T-helper 17 cell (primary cell): ENCODE measurements around the gene SHOC2. TPM values are rescaled to one million over a fixed set of nuclear protein-coding genes. Genes with fewer than 3 reads are reported as not detected.
A peak's percentile ranks its signal among the peaks of the same experiment; 100 is the strongest.

Source experiments
- ATAC-seq: fragments of 150-1000 bp; cut with Tn5 transposase; 2 replicates; pipeline ENCODE4 v1.10.0; 2021; ENCODE audit warnings: mild to moderate bottlenecking, moderate library complexity
- DNase-seq, 3 donors: peaks; one replicate each; pipeline versions ENCODE4 v3.0.0 to v3.0.0-alpha.2; 2020 to 2021
- H3K9me3 ChIP-seq: one replicate; pipeline ENCODE4 v1.7.0; 2013; ENCODE audit warnings: low read length, mild to moderate bottlenecking; ENCODE audit not compliant: control insufficient read depth, poor library complexity, severe bottlenecking
- H3K27ac Mint-ChIP-seq: one replicate; pipeline ENCODE4 v1.8.0; 2022; ENCODE audit warnings: mild to moderate bottlenecking, moderate library complexity, mixed read lengths
- H3K27me3 Mint-ChIP-seq: one replicate; pipeline ENCODE4 v1.8.0; 2022; ENCODE audit warnings: mixed read lengths
- H3K36me3 Mint-ChIP-seq: one replicate; pipeline ENCODE4 v1.8.0; 2022; ENCODE audit warnings: low read depth, mixed read lengths
- H3K4me1 Mint-ChIP-seq: one replicate; pipeline ENCODE4 v1.8.0; 2022; ENCODE audit warnings: mild to moderate bottlenecking, mixed read lengths
- H3K4me3 Mint-ChIP-seq: one replicate; pipeline ENCODE4 v1.8.0; 2022; ENCODE audit warnings: mild to moderate bottlenecking, moderate library complexity, mixed read lengths
- total RNA-seq, 4 donors: library from RNA in 2 of 4; stranded (reverse) in 2 of 4; gene quantifications; one replicate each; pipeline ENCODE4 v1.2.3 and lab custom pipeline; 2022 to 2026

The SHOC2 gene
- total RNA-seq, 2 donors from 2014 or later: 68.0 to 71.1 TPM

GRCh38 chr10:110885932-110886674 lies 33.3 kb upstream of the SHOC2 start:
- DNase-seq: no peak
- H3K4me1 Mint-ChIP-seq: peaks cover 41% of the 10 kb centered on the region
- H3K4me3 Mint-ChIP-seq: peak overlapping the region; percentile 63
- no peaks in the 10 kb centered on the region for H3K9me3 ChIP-seq
- peak overlapping the region; percentile 91 for H3K27ac Mint-ChIP-seq
- H3K36me3 Mint-ChIP-seq: peaks cover 13% of the 10 kb centered on the region
- ATAC-seq: no peak
- H3K27me3 Mint-ChIP-seq: no peaks in the 10 kb centered on the region

DNA sequence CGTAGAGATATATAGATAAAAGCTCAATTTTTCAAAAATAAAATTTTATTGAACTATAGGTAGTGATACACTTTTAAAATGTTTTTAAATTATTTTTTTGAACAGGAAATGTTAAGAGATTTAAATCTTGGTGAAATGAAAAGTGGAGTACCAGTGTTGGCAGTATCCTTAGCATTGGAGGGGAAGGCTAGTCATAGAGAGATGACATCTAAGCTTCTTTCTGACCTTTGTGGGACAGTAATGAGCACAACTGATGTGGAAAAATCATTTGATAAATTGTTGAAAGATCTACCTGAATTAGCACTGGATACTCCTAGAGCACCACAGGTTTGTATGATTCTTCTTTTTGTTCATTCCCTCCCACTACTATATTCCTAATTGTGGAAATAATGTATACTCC lies 31.8 kb upstream of the SHOC2 start:
- Mint-ChIP-seq H3K36me3 (peaks cover 10% of the 10 kb centered on the region), H3K27ac (no peak overlapping the region), H3K4me1 (peaks cover 35% of the 10 kb centered on the region), H3K4me3 (peak overlapping the region; percentile 12), H3K27me3 (no peaks in the 10 kb centered on the region)
- ATAC-seq (no peak), DNase-seq (no peak)
- H3K9me3 ChIP-seq: no peaks in the 10 kb centered on the region

DNA sequence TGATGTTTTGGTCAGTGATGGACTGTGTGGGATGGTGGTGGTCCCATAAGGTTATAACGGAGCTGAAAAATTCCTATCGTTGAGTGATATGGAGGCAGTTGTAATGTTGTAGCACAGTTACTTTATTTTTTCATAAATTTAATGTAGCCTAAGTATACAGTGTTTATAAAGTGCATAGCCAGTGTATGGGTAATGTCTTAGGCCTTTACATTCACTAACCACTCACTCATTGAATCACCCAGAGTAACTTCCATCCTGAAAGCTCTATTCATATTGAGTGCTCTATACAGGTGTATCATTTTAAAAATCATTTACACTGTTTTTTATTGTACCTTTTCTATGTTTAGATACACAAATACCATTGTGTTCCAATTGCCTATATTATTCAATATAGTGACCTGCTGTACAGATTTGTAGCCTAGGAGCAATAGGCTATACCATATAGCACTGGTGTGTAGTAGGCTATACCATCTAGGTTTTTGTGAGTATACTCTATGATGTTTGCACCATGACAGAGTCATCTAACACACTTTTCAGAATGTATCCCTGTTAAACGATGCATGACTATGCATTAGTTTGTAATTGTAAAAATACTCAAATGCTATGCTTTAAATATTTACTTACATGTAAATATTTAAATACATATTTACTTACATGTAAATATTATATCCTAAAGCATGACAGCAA lies 26.7 kb upstream of the SHOC2 start:
- no peaks in the 10 kb centered on the region for H3K27me3 Mint-ChIP-seq
- DNase-seq: no peak
- no peak overlapping the region for H3K4me3 Mint-ChIP-seq
- ATAC-seq: peak; percentile 20
- H3K27ac Mint-ChIP-seq: peak overlapping the region; percentile 62
- peaks cover 33% of the 10 kb centered on the region for H3K4me1 Mint-ChIP-seq
- H3K36me3 Mint-ChIP-seq: peaks cover 6% of the 10 kb centered on the region
- no peaks in the 10 kb centered on the region for H3K9me3 ChIP-seq

DNA sequence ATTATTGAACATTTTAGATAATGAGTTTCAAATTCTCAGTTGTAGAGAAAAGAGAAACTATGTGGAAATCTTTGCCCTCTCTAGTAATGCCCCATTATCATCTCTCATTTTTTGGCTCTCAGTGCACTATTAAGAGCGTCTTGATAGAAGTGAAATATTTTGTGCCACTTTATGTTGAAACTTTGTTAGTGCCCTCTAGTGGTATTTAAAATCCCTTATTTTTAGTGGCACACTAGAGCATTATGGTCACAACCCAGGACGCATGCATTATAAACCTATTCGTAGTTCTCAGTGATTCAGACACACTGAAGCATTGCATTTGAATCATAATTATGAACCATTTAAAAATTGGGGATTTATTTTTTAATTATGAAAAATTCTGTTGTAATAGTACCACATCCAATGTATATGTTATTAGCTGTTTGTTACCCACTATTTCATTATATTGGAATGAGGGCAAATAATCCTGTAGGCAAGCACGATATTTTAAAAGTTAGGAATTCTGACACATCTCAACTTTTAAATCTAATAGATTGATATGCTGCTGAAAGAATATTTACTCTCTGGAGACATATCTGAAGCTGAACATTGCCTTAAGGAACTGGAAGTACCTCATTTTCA lies 25.7 kb upstream of the SHOC2 start:
- Mint-ChIP-seq H3K27ac (peak overlapping the region; percentile 29), H3K36me3 (peaks cover 6% of the 10 kb centered on the region), H3K4me1 (peaks cover 33% of the 10 kb centered on the region), H3K27me3 (no peaks in the 10 kb centered on the region), H3K4me3 (no peak overlapping the region)
- DNase-seq: no peak
- peak; percentile 82 for ATAC-seq
- H3K9me3 ChIP-seq: no peaks in the 10 kb centered on the region

- Mint-ChIP-seq H3K4me1 (peaks cover 27% of the 10 kb centered on the region), H3K27me3 (no peaks in the 10 kb centered on the region), H3K4me3 (no peak overlapping the region), H3K27ac (peak overlapping the region; percentile 66), H3K36me3 (peaks cover 4% of the 10 kb centered on the region)
- H3K9me3 ChIP-seq: no peaks in the 10 kb centered on the region
- ATAC-seq (no peak), DNase-seq (no peak)
Measured at GRCh38 chr10:110897184-110897583, 22.2 kb upstream of the SHOC2 start.

DNA sequence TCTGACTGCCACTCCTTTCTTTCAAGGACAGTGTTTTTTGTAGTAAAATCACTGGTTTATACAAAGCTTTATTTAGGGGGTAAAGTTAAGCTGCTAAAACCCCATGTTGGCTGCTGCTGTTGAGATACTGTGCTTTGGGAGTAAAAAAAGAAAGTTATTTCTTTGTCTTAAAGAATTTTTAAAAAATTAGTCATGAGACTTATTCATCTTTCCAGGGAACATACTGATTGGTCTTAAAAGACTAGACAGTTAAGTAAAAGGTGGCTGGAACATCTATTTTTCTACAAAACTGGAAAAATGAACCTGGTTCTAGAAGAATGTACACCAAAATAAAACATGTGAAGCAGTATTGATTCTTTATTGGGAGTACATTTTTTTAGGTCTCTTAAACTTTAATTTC lies 21.0 kb upstream of the SHOC2 start:
- Mint-ChIP-seq H3K27ac (peak overlapping the region; percentile 34), H3K4me1 (peaks cover 38% of the 10 kb centered on the region), H3K27me3 (no peaks in the 10 kb centered on the region), H3K4me3 (no peak overlapping the region), H3K36me3 (peaks cover 6% of the 10 kb centered on the region)
- DNase-seq (no peak), ATAC-seq (no peak)
- no peaks in the 10 kb centered on the region for H3K9me3 ChIP-seq

DNA sequence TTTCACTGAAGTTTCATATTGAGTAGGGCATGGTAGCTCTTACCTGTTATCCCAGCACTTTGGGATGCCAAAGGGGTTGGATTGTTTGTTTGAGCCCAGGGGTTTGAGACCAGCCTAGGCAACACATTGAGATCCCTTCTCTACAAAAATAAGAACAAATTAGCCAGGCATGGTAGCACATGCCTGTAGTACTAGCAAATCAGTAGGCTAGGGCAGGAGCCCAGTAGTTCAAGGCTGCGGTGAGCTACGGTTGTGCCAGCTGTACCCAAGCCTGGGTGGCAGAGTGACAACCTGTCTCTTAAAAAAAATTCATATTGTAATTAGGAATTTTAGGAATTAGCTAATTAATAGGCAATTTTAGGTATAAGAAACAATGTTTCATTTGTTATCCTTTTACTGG lies 18.4 kb upstream of the SHOC2 start:
- peak overlapping the region; percentile 88 for H3K27ac Mint-ChIP-seq
- H3K27me3 Mint-ChIP-seq: no peaks in the 10 kb centered on the region

GRCh38 chr10:110901954-110902819 lies 17.2 kb upstream of the SHOC2 start:
- Mint-ChIP-seq H3K4me1 (peaks cover 31% of the 10 kb centered on the region), H3K36me3 (peaks cover 2% of the 10 kb centered on the region), H3K27ac (peak overlapping the region; percentile 88), H3K27me3 (no peaks in the 10 kb centered on the region), H3K4me3 (peak overlapping the region; percentile 57)
- ATAC-seq (peak; percentile 26), DNase-seq (no peak)
- H3K9me3 ChIP-seq: no peaks in the 10 kb centered on the region

More for the DNA sequence above, 18.4 kb upstream of the SHOC2 start:
- ATAC-seq (no peak), DNase-seq (no peak)
- Mint-ChIP-seq H3K36me3 (peaks cover 6% of the 10 kb centered on the region), H3K4me3 (peak overlapping the region; percentile 36), H3K4me1 (peaks cover 37% of the 10 kb centered on the region)
- H3K9me3 ChIP-seq: no peaks in the 10 kb centered on the region

DNA sequence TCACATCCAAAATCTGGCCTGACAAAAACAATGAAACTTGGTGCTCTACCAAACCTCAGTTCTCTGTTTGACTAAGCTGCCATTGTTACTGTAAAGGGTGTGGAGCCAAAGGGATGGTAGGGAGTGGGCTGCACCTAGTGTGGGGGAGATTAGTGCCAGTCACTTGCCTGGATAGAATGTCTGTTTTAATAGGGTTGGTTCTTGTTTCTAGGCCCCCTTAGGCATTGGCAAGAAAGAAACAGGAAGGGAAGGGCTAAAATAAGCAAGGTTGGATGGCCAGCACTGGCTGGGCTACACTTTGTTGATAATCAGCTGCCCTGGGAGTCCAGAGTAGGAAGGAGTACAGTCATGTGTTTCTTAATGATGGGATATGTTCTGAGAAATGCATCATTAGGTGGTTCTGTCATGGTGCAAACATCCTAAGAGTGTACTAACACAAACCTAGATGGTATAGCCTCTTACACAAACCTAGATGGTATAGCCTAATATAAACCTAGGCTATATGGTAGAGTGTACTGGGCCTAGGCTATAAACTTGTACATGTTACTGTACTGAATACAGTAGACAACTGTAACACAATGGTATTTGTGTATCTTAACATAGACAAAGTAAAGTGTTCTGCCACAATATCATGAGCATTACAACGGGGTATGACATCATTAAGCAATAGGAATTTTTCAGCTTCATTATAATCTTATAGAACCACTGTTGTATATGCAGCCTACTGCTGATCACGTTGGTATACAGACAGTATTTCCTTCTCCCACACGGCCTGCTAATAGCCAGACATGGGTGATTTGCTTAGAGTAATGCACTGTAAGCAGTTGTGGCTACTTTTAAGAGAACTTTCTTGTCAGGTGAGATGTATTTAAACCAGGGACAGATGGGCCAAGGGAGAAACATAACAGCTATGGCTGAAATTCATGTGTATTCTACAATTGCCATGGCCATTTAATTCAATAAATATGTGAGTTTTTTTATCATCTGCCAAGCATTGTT lies 15.8 kb upstream of the SHOC2 start:
- Mint-ChIP-seq H3K4me1 (peaks cover 34% of the 10 kb centered on the region), H3K36me3 (peaks cover 4% of the 10 kb centered on the region), H3K27ac (peak overlapping the region; percentile 88), H3K27me3 (no peaks in the 10 kb centered on the region), H3K4me3 (peak overlapping the region; percentile 57)
- ATAC-seq: peak; percentile 37
- no peak for DNase-seq
- H3K9me3 ChIP-seq: no peaks in the 10 kb centered on the region

GRCh38 chr10:110910138-110910537 lies 9.3 kb upstream of the SHOC2 start:
- Mint-ChIP-seq H3K27me3 (no peaks in the 10 kb centered on the region), H3K4me3 (no peak overlapping the region), H3K27ac (peak overlapping the region; percentile 68), H3K4me1 (peaks cover 21% of the 10 kb centered on the region), H3K36me3 (peaks cover 3% of the 10 kb centered on the region)
- no peak for DNase-seq
- ATAC-seq: no peak
- H3K9me3 ChIP-seq: no peaks in the 10 kb centered on the region

- Mint-ChIP-seq H3K36me3 (peaks cover 3% of the 10 kb centered on the region), H3K27me3 (no peaks in the 10 kb centered on the region), H3K4me1 (peaks cover 20% of the 10 kb centered on the region), H3K27ac (peak overlapping the region; percentile 42), H3K4me3 (no peak overlapping the region)
- DNase-seq: no peak
- ATAC-seq: no peak
- no peaks in the 10 kb centered on the region for H3K9me3 ChIP-seq
Measured at GRCh38 chr10:110912374-110912773, 7.0 kb upstream of the SHOC2 start.

- no peak overlapping the region for H3K27ac Mint-ChIP-seq
Measured at GRCh38 chr10:110914431-110914830, 5.0 kb upstream of the SHOC2 start.

More at GRCh38 chr10:110914431-110914830, 5.0 kb upstream of the SHOC2 start:
- Mint-ChIP-seq H3K4me1 (peaks cover 24% of the 10 kb centered on the region), H3K27me3 (no peaks in the 10 kb centered on the region), H3K36me3 (peaks cover 2% of the 10 kb centered on the region), H3K4me3 (peak overlapping the region; percentile 47)
- ATAC-seq: no peak
- no peak for DNase-seq
- no peaks in the 10 kb centered on the region for H3K9me3 ChIP-seq
